HG03095 (cell line): ENCODE data around the gene VAV3.

Source experiments
- ATAC-seq: cut with Tn5 transposase; IDR thresholded peaks from one replicate; pipeline ENCODE4 v1.9.1; 2021; ENCODE audit warnings: moderate library complexity; ENCODE audit not compliant: unreplicated experiment

Gene VAV3

GRCh38 chr1:107975851-107976250 is 10.9 kb upstream of the VAV3 start:
- ATAC-seq = no peak

- no peak for ATAC-seq
Observed at GRCh38 chr1:107974090-107974489, 9.1 kb upstream of the VAV3 start.

- ATAC-seq = no peak
Observed at GRCh38 chr1:107972391-107973180, 7.6 kb upstream of the VAV3 start.

GRCh38 chr1:107966550-107966949 is 1.6 kb upstream of the VAV3 start:
- no peak for ATAC-seq

- ATAC-seq = no peak
Observed at GRCh38 chr1:107964336-107965109, 457 bp downstream of the VAV3 start.

- peak; percentile 79 for ATAC-seq
Observed at GRCh38 chr1:107963601-107964335, 1.2 kb downstream of the VAV3 start.

- no peak for ATAC-seq
Observed at GRCh38 chr1:107963008-107963407, 2.0 kb downstream of the VAV3 start.

GRCh38 chr1:107954719-107955415 is 10.1 kb downstream of the VAV3 start:
- no peak for ATAC-seq

- ATAC-seq = no peak
Observed at GRCh38 chr1:107954126-107954525, 10.9 kb downstream of the VAV3 start.

GRCh38 chr1:107953556-107953955 is 11.4 kb downstream of the VAV3 start:
- ATAC-seq = no peak

GRCh38 chr1:107952989-107953388 is 12.0 kb downstream of the VAV3 start:
- ATAC-seq = no peak

- ATAC-seq = no peak
Observed at GRCh38 chr1:107950464-107950863, 14.5 kb downstream of the VAV3 start.

GRCh38 chr1:107949467-107950253 is 15.3 kb downstream of the VAV3 start:
- ATAC-seq = peak; percentile 74

- no peak for ATAC-seq
Observed at GRCh38 chr1:107946794-107947193, 18.2 kb downstream of the VAV3 start.

GRCh38 chr1:107943694-107944093 is 21.3 kb downstream of the VAV3 start:
- no peak for ATAC-seq

- ATAC-seq = no peak
Observed at GRCh38 chr1:107942814-107943213, 22.2 kb downstream of the VAV3 start.

GRCh38 chr1:107941531-107941930 is 23.4 kb downstream of the VAV3 start:
- ATAC-seq = no peak

- ATAC-seq = no peak
Observed at GRCh38 chr1:107941123-107941522, 23.9 kb downstream of the VAV3 start.

GRCh38 chr1:107940701-107941100 is 24.3 kb downstream of the VAV3 start:
- ATAC-seq = no peak

GRCh38 chr1:107940017-107940577 is 24.9 kb downstream of the VAV3 start:
- no peak for ATAC-seq
